Gastrocnemius medialis (tissue), 4 donors: ENCODE data around the gene NKX1-1.

Experiments
- CTCF ChIP-seq, 5 experiments: fragments of 450-650 bp in 3 of 5; fragments of 200-600 bp in 2 of 5; sonication (generic) in 2 of 5; IDR thresholded peaks in 4 of 5; conservative IDR thresholded peaks in 1 of 5; 1 replicate in 4 of 5; 2 replicates in 1 of 5; pipeline ENCODE4 v1.5.1; 2016 to 2019; ENCODE audit warnings: antibody characterized with exemption in 5 of 5, mild to moderate bottlenecking in 3 of 5, moderate library complexity in 3 of 5
- POLR2A ChIP-seq, 2 donors: fragments of 450-650 bp; IDR thresholded peaks; one replicate each; pipeline ENCODE4 v1.6.1; 2017; ENCODE audit warnings: antibody characterized with exemption in 2 of 2, mild to moderate bottlenecking in 2 of 2, moderate library complexity in 2 of 2

DNA sequence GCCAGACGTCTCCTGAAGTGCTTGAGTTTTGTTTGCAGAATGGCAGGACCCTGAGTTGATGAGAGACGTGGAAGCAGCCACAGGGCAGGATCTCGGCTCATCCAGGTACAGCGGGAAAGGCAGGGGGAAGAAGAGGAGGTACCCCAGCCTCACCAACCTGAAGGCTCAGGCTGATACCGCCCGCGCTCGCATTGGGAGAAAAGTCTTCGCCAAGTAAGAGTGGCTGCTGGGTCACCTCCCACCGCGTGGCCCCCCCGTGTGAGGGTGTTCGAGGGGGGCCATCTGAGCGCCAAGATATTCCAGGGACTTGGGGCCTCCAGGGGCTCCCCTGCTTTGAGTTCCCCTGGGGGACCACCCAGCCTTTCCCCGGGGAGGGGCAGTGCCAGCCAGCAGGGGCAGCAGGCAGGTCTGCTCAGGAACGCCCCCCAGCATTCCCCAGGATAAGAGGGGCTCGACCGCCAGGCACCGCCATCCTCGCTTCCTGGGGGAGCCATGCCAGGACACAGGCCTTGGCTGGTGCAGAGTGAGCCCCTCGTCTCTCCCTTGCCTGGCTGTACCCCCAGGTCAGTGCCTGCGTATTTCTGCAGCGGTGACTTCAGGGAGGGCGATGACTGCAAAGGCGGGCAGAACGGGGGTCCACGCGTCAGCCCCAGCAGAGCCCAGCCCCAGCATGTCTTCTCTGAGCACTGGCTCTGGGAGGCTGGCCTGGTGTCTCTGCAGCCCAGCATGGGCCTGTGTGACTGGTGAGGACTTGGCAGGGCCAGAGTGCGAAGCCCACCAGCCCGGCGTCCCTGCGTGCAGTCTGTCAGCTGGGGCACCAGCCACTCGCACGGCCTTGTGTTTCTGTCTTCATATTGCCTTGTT lies 22.3 kb downstream of the NKX1-1 start:
- no peak for TF ChIP-seq CTCF (IDR thresholded peaks at IDR 0.05 in 4 of 5, conservative IDR thresholded peaks at IDR 0.05 in 1 of 5)
- no peak for TF ChIP-seq POLR2A (IDR thresholded peaks at IDR 0.05)
